Mesothelial cell of epicardium (in vitro differentiated cells): Measurements from ENCODE around the gene PDGFRB. TPM values are rescaled to one million over a fixed set of nuclear protein-coding genes. Genes with fewer than 3 reads are reported as not detected.
A peak's percentile ranks its signal among the peaks of the same experiment; 100 is the strongest.

ENCODE experiments used
- DNase-seq, 2 experiments: peaks; one replicate each; pipeline ENCODE4 v3.0.0; 2021; ENCODE audit warnings: low spot score in 2 of 2; ENCODE audit not compliant: unreplicated experiment in 2 of 2
- H3K27ac Mint-ChIP-seq: 2 replicates; pipeline ENCODE4 v1.8.0; 2021; ENCODE audit warnings: mixed read lengths
- H3K27me3 Mint-ChIP-seq: 2 replicates; pipeline ENCODE4 v1.8.0; 2021; ENCODE audit warnings: low read depth, mixed read lengths
- H3K36me3 Mint-ChIP-seq: 2 replicates; pipeline ENCODE4 v1.8.0; 2021; ENCODE audit warnings: mixed read lengths
- H3K4me1 Mint-ChIP-seq: 2 replicates; pipeline ENCODE4 v1.8.0; 2021; ENCODE audit warnings: mixed read lengths
- H3K4me3 Mint-ChIP-seq: 2 replicates; pipeline ENCODE4 v1.8.0; 2021; ENCODE audit warnings: mild to moderate bottlenecking, moderate library complexity, mixed read lengths
- H3K9me3 Mint-ChIP-seq: 2 replicates; pipeline ENCODE4 v1.8.0; 2021; ENCODE audit warnings: mixed read lengths
- CTCF ChIP-seq: fragments of 200-600 bp; sonication (generic); IDR thresholded peaks from one replicate; pipeline ENCODE4 v1.5.0; 2021; ENCODE audit warnings: antibody characterized with exemption; ENCODE audit not compliant: unreplicated experiment
- total RNA-seq: library from RNA; stranded (reverse); gene quantifications from 3 replicates; pipeline ENCODE4 v1.2.1, GENCODE V29; 2021

The PDGFRB gene
- total RNA-seq, 1 donor from 2014 or later, result 100 TPM

- peaks cover 17% of the 10 kb centered on the region for H3K4me1 Mint-ChIP-seq
- no peak for DNase-seq
- peak overlapping the region; percentile 9 for H3K27ac Mint-ChIP-seq
- H3K4me3 Mint-ChIP-seq, result no peak overlapping the region
- H3K36me3 Mint-ChIP-seq, result no peaks in the 10 kb centered on the region
- TF ChIP-seq CTCF, result no peak
- H3K27me3 Mint-ChIP-seq, result peaks cover 29% of the 10 kb centered on the region
- H3K9me3 Mint-ChIP-seq, result no peaks in the 10 kb centered on the region
Measured at GRCh38 chr5:150173161-150173560, 17.5 kb upstream of the PDGFRB start.

GRCh38 chr5:150172556-150172955, 16.9 kb upstream of the PDGFRB start:
- no peak overlapping the region for H3K4me3 Mint-ChIP-seq

GRCh38 chr5:150172145-150172544, 16.5 kb upstream of the PDGFRB start:
- peaks cover 22% of the 10 kb centered on the region for H3K4me1 Mint-ChIP-seq
- DNase-seq, result no peak
- no peaks in the 10 kb centered on the region for H3K9me3 Mint-ChIP-seq
- no peak for TF ChIP-seq CTCF
- no peaks in the 10 kb centered on the region for H3K36me3 Mint-ChIP-seq
- peaks cover 39% of the 10 kb centered on the region for H3K27me3 Mint-ChIP-seq
- H3K4me3 Mint-ChIP-seq, result no peak overlapping the region
- no peak overlapping the region for H3K27ac Mint-ChIP-seq

More at GRCh38 chr5:150172556-150172955, 16.9 kb upstream of the PDGFRB start:
- no peak for TF ChIP-seq CTCF
- Mint-ChIP-seq H3K9me3 (no peaks in the 10 kb centered on the region), H3K27ac (no peak overlapping the region), H3K4me1 (peaks cover 19% of the 10 kb centered on the region), H3K27me3 (peaks cover 35% of the 10 kb centered on the region), H3K36me3 (no peaks in the 10 kb centered on the region)
- DNase-seq, result no peak

GRCh38 chr5:150168864-150169263, 13.2 kb upstream of the PDGFRB start:
- Mint-ChIP-seq H3K27ac (no peak overlapping the region), H3K36me3 (no peaks in the 10 kb centered on the region), H3K4me1 (peaks cover 36% of the 10 kb centered on the region), H3K9me3 (no peaks in the 10 kb centered on the region), H3K27me3 (peaks cover 56% of the 10 kb centered on the region), H3K4me3 (no peak overlapping the region)
- no peak for DNase-seq
- TF ChIP-seq CTCF, result no peak

- Mint-ChIP-seq H3K27ac (no peak overlapping the region), H3K27me3 (peaks cover 56% of the 10 kb centered on the region), H3K4me1 (peaks cover 29% of the 10 kb centered on the region), H3K36me3 (no peaks in the 10 kb centered on the region), H3K9me3 (no peaks in the 10 kb centered on the region), H3K4me3 (no peak overlapping the region)
- DNase-seq, result no peak
- peak; percentile 17 for TF ChIP-seq CTCF
Measured at GRCh38 chr5:150167908-150168307, 12.3 kb upstream of the PDGFRB start.

GRCh38 chr5:150167512-150167850, 11.8 kb upstream of the PDGFRB start:
- peaks cover 30% of the 10 kb centered on the region for H3K4me1 Mint-ChIP-seq
- no peak for TF ChIP-seq CTCF
- H3K9me3 Mint-ChIP-seq, result no peaks in the 10 kb centered on the region

More at GRCh38 chr5:150167512-150167850, 11.8 kb upstream of the PDGFRB start:
- H3K4me3 Mint-ChIP-seq, result peak overlapping the region; percentile 54
- H3K36me3 Mint-ChIP-seq, result no peaks in the 10 kb centered on the region
- H3K27ac Mint-ChIP-seq, result no peak overlapping the region
- no peak for DNase-seq
- peaks cover 56% of the 10 kb centered on the region for H3K27me3 Mint-ChIP-seq
